Right lobe of liver (tissue), 6 donors: Measurements from ENCODE around the gene PITX2. TPM values are rescaled to one million over a fixed set of nuclear protein-coding genes. Genes with fewer than 3 reads are reported as not detected.

Experiments used
- ATAC-seq, 4 donors: fragments of 200-7000 bp; cut with Tn5 transposase; one replicate each; pipeline ENCODE4 v1.9.1; 2020; ENCODE audit warnings: mild to moderate bottlenecking in 4 of 4, moderate library complexity in 4 of 4
- DNase-seq, 3 donors: peaks; one replicate each; pipeline ENCODE4 v3.0.0-alpha.2; 2020
- H3K27ac ChIP-seq, 3 donors: fragments of 200-600 bp; one replicate each; pipeline ENCODE4 v1.8.0; 2022
- H3K27me3 ChIP-seq, 2 donors: fragments of 200-600 bp; one replicate each; pipeline ENCODE4 v1.8.0; 2022
- H3K36me3 ChIP-seq, 4 donors: fragments of 200-600 bp; sonication (generic) in 1 of 4; one replicate each; pipeline versions ENCODE4 v1.5.1 to v1.8.0; 2017 to 2022; ENCODE audit warnings: control low read depth in 1 of 4
- H3K4me1 ChIP-seq, 4 donors: fragments of 200-600 bp; sonication (generic) in 1 of 4; one replicate each; pipeline versions ENCODE4 v1.5.1 to v1.8.0; 2017 to 2022; ENCODE audit warnings: control low read depth in 1 of 4
- H3K4me3 ChIP-seq, 3 donors: fragments of 200-600 bp; one replicate each; pipeline ENCODE4 v1.8.0; 2022
- H3K9me3 ChIP-seq, 4 donors: fragments of 200-600 bp; sonication (generic) in 1 of 4; one replicate each; pipeline versions ENCODE4 v1.5.1 to v1.8.0; 2017 to 2022; ENCODE audit warnings: control low read depth in 1 of 4
- POLR2A ChIP-seq: fragments of 450-650 bp; IDR thresholded peaks from one replicate; pipeline ENCODE4 v1.6.1; 2017; ENCODE audit warnings: antibody characterized with exemption, mild to moderate bottlenecking
- WGBS: methylation state at CpG from one replicate; pipeline ENCODE4 v1.1.6; 2018; ENCODE audit warnings: low coverage, low lambda C conversion rate; ENCODE audit not compliant: insufficient coverage; ENCODE audit errors: missing lambda C conversion rate; 5-methylcytosine and 5-hydroxymethylcytosine counted together
- intact Hi-C, 2 donors: fragments of 100-400 bp; cut with DNase I; formaldehyde crosslinking; loops; one replicate each; pipeline versions ENCODE4 v1.11.2 to v1.14.1; 2022
- total RNA-seq, 6 experiments: library from RNA; depleted of rRNA in 2 of 6; stranded (reverse); fragments of >200 nt in 2 of 6; fragmentation: NEBNext Ultra II Directional in 3 of 6; extraction: Animal tissue kit (Norgen Biotek cat#: 25700) in 3 of 6; gene quantifications; one replicate each; pipeline versions ENCODE4 v1.1.0 to v1.2.4, GENCODE V29; 2016 to 2023
- TF ChIP-seq, protein P1 (sequence below), 4 donors: fragments of 200-600 bp in 3 of 4; fragments of 450-650 bp in 1 of 4; IDR thresholded peaks; one replicate each; pipeline versions ENCODE4 v1.5.1 to v1.8.0; 2016 to 2022; ENCODE audit warnings: antibody characterized with exemption in 4 of 4, mild to moderate bottlenecking in 2 of 4
- donor health status: DM: no; HTN: yes; CAD: no.
- donor health status: DM: no; HTN: no; CAD: no.
- donor health status: DM: no; HTN: no; CAD: no.
- donor health status: DM: no; HTN: yes; CAD: no.
- donor health status: DM: no; HTN: yes; CAD: no.

Gene PITX2
- total RNA-seq, 6 experiments from 2014 or later: not detected

DNA sequence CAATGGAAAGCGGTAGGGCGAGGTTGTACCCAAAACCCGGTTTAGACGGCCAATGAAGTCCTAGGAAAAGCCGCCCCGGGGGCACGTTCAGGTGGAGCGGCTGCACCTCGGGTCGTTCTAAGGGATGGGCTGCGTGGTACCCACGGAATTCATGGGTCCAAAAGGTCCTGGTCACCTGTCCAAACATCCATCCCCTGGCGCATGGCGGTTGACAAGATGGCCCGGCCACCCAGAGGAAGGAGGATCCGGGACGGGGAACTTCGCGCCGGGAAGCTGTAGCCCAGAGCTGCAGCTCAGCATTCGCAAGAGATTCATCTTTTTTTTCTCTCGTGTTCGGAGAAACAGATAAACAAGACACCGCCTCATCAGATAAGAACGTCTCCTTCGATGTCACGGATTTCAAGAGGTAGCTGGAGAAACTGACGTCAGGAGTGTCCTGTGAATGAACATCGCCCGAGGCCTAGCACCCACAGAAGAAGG lies 10.9 kb downstream of the PITX2 start:
- no peak for DNase-seq
- no peak for ATAC-seq
- TF ChIP-seq, protein P1, sequence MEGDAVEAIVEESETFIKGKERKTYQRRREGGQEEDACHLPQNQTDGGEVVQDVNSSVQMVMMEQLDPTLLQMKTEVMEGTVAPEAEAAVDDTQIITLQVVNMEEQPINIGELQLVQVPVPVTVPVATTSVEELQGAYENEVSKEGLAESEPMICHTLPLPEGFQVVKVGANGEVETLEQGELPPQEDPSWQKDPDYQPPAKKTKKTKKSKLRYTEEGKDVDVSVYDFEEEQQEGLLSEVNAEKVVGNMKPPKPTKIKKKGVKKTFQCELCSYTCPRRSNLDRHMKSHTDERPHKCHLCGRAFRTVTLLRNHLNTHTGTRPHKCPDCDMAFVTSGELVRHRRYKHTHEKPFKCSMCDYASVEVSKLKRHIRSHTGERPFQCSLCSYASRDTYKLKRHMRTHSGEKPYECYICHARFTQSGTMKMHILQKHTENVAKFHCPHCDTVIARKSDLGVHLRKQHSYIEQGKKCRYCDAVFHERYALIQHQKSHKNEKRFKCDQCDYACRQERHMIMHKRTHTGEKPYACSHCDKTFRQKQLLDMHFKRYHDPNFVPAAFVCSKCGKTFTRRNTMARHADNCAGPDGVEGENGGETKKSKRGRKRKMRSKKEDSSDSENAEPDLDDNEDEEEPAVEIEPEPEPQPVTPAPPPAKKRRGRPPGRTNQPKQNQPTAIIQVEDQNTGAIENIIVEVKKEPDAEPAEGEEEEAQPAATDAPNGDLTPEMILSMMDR (IDR thresholded peaks at IDR 0.05): no peak
- TF ChIP-seq POLR2A: no peak
- Histone ChIP-seq H3K9me3 (no peaks in the 10 kb centered on the region), H3K4me3 (no peak overlapping the region), H3K36me3 (no peaks in the 10 kb centered on the region), H3K27ac (no peak overlapping the region), H3K27me3 (peaks cover 13 to 42% of the 10 kb centered on the region in 2 donors), H3K4me1 (peaks cover 0 to 7% (median 0%) of the 10 kb centered on the region in 4 donors)
- WGBS: 5% methylated on average over 27 of the region's 30 CpGs
- intact Hi-C loops: no loop called here

DNA sequence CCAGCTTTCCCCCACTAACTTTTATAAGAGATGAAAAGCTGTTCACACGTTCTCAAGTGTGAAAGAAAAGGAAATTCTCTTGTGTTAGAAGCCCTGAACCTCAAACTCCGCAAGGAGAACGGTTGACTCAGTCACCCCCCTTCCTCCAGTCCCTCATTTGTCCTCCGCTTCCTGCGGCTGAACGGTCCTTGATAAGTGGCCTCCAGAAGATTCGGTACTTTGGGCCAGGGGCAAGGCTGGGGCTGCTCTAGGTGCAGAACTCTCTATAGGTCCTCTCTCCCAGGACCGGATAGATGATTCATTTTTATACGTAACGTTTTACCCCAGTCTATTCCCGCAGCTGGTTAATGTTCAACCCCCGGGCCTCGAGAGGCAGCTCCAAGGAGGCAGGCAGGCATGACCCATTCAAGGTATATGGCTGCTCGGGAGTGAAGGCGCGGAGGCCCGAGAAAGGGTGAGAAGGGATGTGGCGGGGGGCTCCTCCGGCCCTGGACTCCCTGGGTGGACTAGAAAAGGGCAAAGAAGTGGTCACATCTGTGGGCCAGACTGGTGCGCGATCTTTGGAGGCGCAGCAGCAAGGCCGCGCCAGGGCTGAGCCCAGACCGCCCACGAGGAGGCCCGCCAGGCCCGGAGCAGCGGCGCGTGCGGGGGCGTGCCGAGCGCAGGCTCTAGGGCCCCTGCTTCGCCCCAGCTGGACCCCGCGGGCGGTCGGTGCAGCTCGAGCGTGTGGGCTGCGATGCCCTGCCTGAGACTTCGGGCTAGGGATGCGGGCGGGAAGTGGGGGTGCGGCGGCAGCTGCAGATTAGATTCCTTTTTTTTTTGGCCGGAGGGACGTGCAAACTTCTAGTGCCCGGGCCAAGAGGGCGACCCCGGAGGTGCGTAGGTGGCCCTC lies 11.7 kb downstream of the PITX2 start:
- DNase-seq (no peak), ATAC-seq (peak in 3 of 4 donors; percentile 46 to 67 (median 47))
- intact Hi-C loops: no loop called here
- 8% methylated on average over 22 of the region's 54 CpGs for WGBS
- H3K27ac ChIP-seq: no peak overlapping the region
- peaks cover 13 to 38% of the 10 kb centered on the region in 2 donors for H3K27me3 ChIP-seq
- no peaks in the 10 kb centered on the region for H3K9me3 ChIP-seq
- no peaks in the 10 kb centered on the region for H3K36me3 ChIP-seq
- TF ChIP-seq, protein P1 (IDR thresholded peaks at IDR 0.05): no peak
- no peak for TF ChIP-seq POLR2A
- H3K4me1 ChIP-seq: peaks cover 0 to 7% (median 0%) of the 10 kb centered on the region in 4 donors
- no peak overlapping the region for H3K4me3 ChIP-seq

DNA sequence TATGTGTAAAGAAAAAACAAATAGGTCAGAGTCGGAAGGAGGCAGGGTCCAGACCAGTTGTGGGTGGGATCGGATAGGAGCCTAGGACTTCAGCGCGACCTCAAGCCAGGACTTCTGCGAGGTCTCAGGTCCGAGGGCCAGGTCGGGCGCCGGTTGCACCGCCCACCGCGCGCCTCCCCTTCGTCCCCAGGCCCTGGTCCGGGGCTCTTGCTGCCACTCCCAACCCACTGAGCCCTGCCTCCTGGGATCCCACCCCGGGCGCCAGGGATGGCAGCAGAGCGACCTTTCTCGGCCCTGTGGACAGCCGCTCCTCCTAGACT lies 12.3 kb downstream of the PITX2 start:
- ATAC-seq: no peak
- no peak overlapping the region for H3K4me3 ChIP-seq
- no peaks in the 10 kb centered on the region for H3K9me3 ChIP-seq
- H3K36me3 ChIP-seq: no peaks in the 10 kb centered on the region
- no peak overlapping the region for H3K27ac ChIP-seq
- WGBS: 6% methylated on average over 10 of the region's 20 CpGs
- peaks cover 0 to 7% (median 0%) of the 10 kb centered on the region in 4 donors for H3K4me1 ChIP-seq
- intact Hi-C loops: no loop called here
- DNase-seq: no peak
- TF ChIP-seq, protein P1 (IDR thresholded peaks at IDR 0.05): no peak
- no peak for TF ChIP-seq POLR2A
- peaks cover 13 to 34% of the 10 kb centered on the region in 2 donors for H3K27me3 ChIP-seq

DNA sequence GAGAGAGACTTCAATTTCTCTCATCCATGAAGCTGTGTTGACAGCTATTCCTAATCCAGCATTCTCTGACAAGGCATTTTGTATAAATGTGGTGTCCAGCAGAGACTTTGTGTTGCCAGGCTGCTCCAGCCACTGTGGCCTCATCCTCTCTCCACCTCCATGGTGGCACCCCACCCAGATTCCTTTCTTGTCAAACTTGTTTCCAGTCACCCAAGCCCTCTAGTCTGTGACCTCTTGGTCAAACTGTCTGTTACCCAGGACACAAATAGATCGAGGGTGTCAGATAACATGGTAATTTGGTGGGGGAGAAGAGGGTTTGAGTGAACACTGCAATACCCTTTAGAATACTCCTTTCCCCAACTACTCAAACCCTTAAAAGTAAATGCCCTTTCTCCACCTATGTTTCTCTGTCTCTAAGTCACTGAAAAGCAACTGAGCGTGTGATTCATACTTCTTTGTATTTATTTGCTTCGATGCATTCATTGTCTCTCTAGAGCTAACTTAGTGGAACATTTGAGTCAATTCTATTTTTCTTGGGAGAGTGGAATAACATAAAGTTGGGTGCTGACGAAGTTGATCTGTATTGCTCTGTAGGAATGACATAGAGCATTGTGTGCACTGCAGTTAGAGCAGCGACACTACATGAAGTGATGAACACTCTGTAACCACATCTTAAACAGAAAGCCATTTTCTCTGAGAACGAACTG lies 13.7 kb downstream of the PITX2 start:
- Histone ChIP-seq H3K4me3 (no peak overlapping the region), H3K27ac (no peak overlapping the region), H3K9me3 (no peaks in the 10 kb centered on the region), H3K4me1 (peaks cover 0 to 7% (median 0%) of the 10 kb centered on the region in 4 donors), H3K36me3 (no peaks in the 10 kb centered on the region), H3K27me3 (peaks cover 13 to 28% of the 10 kb centered on the region in 2 donors)
- no peak for DNase-seq
- WGBS: 10% methylated on average over 6 of the region's 6 CpGs
- intact Hi-C loops: no loop called here
- TF ChIP-seq POLR2A: no peak
- TF ChIP-seq, protein P1 (IDR thresholded peaks at IDR 0.05): no peak
- no peak for ATAC-seq
